Right lobe of liver (tissue), 6 donors: ENCODE data around the gene KCND2. TPM values are rescaled to one million over a fixed set of nuclear protein-coding genes. Genes with fewer than 3 reads are reported as not detected.

ENCODE experiments used
- ATAC-seq, 4 donors: fragments of 200-7000 bp; cut with Tn5 transposase; one replicate each; pipeline ENCODE4 v1.9.1; 2020; ENCODE audit warnings: mild to moderate bottlenecking in 4 of 4, moderate library complexity in 4 of 4
- DNase-seq, 3 donors: peaks; one replicate each; pipeline ENCODE4 v3.0.0-alpha.2; 2020
- H3K27ac ChIP-seq, 3 donors: fragments of 200-600 bp; one replicate each; pipeline ENCODE4 v1.8.0; 2022
- H3K27me3 ChIP-seq, 2 donors: fragments of 200-600 bp; one replicate each; pipeline ENCODE4 v1.8.0; 2022
- H3K36me3 ChIP-seq, 4 donors: fragments of 200-600 bp; sonication (generic) in 1 of 4; one replicate each; pipeline versions ENCODE4 v1.5.1 to v1.8.0; 2017 to 2022; ENCODE audit warnings: control low read depth in 1 of 4
- H3K4me1 ChIP-seq, 4 donors: fragments of 200-600 bp; sonication (generic) in 1 of 4; one replicate each; pipeline versions ENCODE4 v1.5.1 to v1.8.0; 2017 to 2022; ENCODE audit warnings: control low read depth in 1 of 4
- H3K4me3 ChIP-seq, 3 donors: fragments of 200-600 bp; one replicate each; pipeline ENCODE4 v1.8.0; 2022
- H3K9me3 ChIP-seq, 4 donors: fragments of 200-600 bp; sonication (generic) in 1 of 4; one replicate each; pipeline versions ENCODE4 v1.5.1 to v1.8.0; 2017 to 2022; ENCODE audit warnings: control low read depth in 1 of 4
- CTCF ChIP-seq, 4 donors: fragments of 200-600 bp in 3 of 4; fragments of 450-650 bp in 1 of 4; IDR thresholded peaks; one replicate each; pipeline versions ENCODE4 v1.5.1 to v1.8.0; 2016 to 2022; ENCODE audit warnings: antibody characterized with exemption in 4 of 4, mild to moderate bottlenecking in 2 of 4
- POLR2A ChIP-seq: fragments of 450-650 bp; IDR thresholded peaks from one replicate; pipeline ENCODE4 v1.6.1; 2017; ENCODE audit warnings: antibody characterized with exemption, mild to moderate bottlenecking
- WGBS: methylation state at CpG from one replicate; pipeline ENCODE4 v1.1.6; 2018; ENCODE audit warnings: low coverage, low lambda C conversion rate; ENCODE audit not compliant: insufficient coverage; ENCODE audit errors: missing lambda C conversion rate; 5-methylcytosine and 5-hydroxymethylcytosine counted together
- intact Hi-C, 2 donors: fragments of 100-400 bp; cut with DNase I; formaldehyde crosslinking; loops; one replicate each; pipeline versions ENCODE4 v1.11.2 to v1.14.1; 2022
- total RNA-seq, 6 experiments: library from RNA; depleted of rRNA in 2 of 6; stranded (reverse); fragments of >200 nt in 2 of 6; fragmentation: NEBNext Ultra II Directional in 3 of 6; extraction: Animal tissue kit (Norgen Biotek cat#: 25700) in 3 of 6; gene quantifications; one replicate each; pipeline versions ENCODE4 v1.1.0 to v1.2.4, GENCODE V29; 2016 to 2023
- donor health status: DM: no; HTN: yes; CAD: no.
- donor health status: DM: no; HTN: no; CAD: no.
- donor health status: DM: no; HTN: no; CAD: no.
- donor health status: DM: no; HTN: yes; CAD: no.
- donor health status: DM: no; HTN: yes; CAD: no.

KCND2 gene
- total RNA-seq, 6 experiments from 2014 or later = 0.04 to 0.49 TPM; not detected in 4

GRCh38 chr7:120654241-120654640 lies 381.3 kb downstream of the KCND2 start:
- Histone ChIP-seq H3K9me3 (no peaks in the 10 kb centered on the region), H3K27ac (no peak overlapping the region), H3K4me3 (no peak overlapping the region), H3K27me3 (no peaks in the 10 kb centered on the region), H3K4me1 (no peaks in the 10 kb centered on the region), H3K36me3 (no peaks in the 10 kb centered on the region)
- no peak for TF ChIP-seq CTCF (IDR thresholded peaks at IDR 0.05)
- no peak for TF ChIP-seq POLR2A
- ATAC-seq (no peak), DNase-seq (no peak)
- intact Hi-C loops = no loop called here

- intact Hi-C loops = no loop called here
- WGBS = 64% methylated on average over 2 of the region's 2 CpGs
- ATAC-seq = no peak
Observed at GRCh38 chr7:120658516-120658915, 385.5 kb downstream of the KCND2 start.

GRCh38 chr7:120662291-120662690 lies 389.3 kb downstream of the KCND2 start:
- no peak for ATAC-seq
- H3K27me3 ChIP-seq = no peaks in the 10 kb centered on the region
- intact Hi-C loops = no loop called here
- H3K4me1 ChIP-seq = no peaks in the 10 kb centered on the region
- TF ChIP-seq POLR2A (no peak), CTCF (IDR thresholded peaks at IDR 0.05) (no peak)
- no peaks in the 10 kb centered on the region for H3K9me3 ChIP-seq
- H3K4me3 ChIP-seq = no peak overlapping the region
- no peaks in the 10 kb centered on the region for H3K36me3 ChIP-seq
- DNase-seq = no peak
- H3K27ac ChIP-seq = no peak overlapping the region

More at GRCh38 chr7:120658516-120658915, 385.5 kb downstream of the KCND2 start:
- H3K9me3 ChIP-seq = no peaks in the 10 kb centered on the region
- no peaks in the 10 kb centered on the region for H3K36me3 ChIP-seq
- DNase-seq = no peak
- TF ChIP-seq POLR2A (no peak), CTCF (IDR thresholded peaks at IDR 0.05) (no peak)
- no peaks in the 10 kb centered on the region for H3K4me1 ChIP-seq
- no peak overlapping the region for H3K27ac ChIP-seq
- no peak overlapping the region for H3K4me3 ChIP-seq
- H3K27me3 ChIP-seq = no peaks in the 10 kb centered on the region

- 68% methylated on average over 1 of the region's 1 CpG for WGBS
- Histone ChIP-seq H3K27me3 (no peaks in the 10 kb centered on the region), H3K9me3 (no peaks in the 10 kb centered on the region), H3K4me3 (no peak overlapping the region), H3K36me3 (no peaks in the 10 kb centered on the region), H3K27ac (no peak overlapping the region), H3K4me1 (no peaks in the 10 kb centered on the region)
- DNase-seq (no peak), ATAC-seq (no peak)
- TF ChIP-seq POLR2A (no peak), CTCF (IDR thresholded peaks at IDR 0.05) (no peak)
- intact Hi-C loops = no loop called here
Observed at GRCh38 chr7:120665068-120665467, 392.1 kb downstream of the KCND2 start.

- Histone ChIP-seq H3K9me3 (no peaks in the 10 kb centered on the region), H3K4me1 (no peaks in the 10 kb centered on the region), H3K36me3 (no peaks in the 10 kb centered on the region), H3K27ac (no peak overlapping the region), H3K4me3 (no peak overlapping the region), H3K27me3 (peaks cover 0 to 5% of the 10 kb centered on the region in 2 donors)
- no peak for ATAC-seq
- TF ChIP-seq POLR2A = no peak
- TF ChIP-seq CTCF (IDR thresholded peaks at IDR 0.05) = no peak
- no peak for DNase-seq
- intact Hi-C loops = no loop called here
- WGBS = 47% methylated on average over 4 of the region's 5 CpGs
Observed at GRCh38 chr7:120675076-120675475, 402.1 kb downstream of the KCND2 start.
